Heart left ventricle (tissue), 13 donors: ENCODE results near the gene USP10.

Experiments used
- POLR2A ChIP-seq, 2 donors: fragments of 450-650 bp; IDR thresholded peaks; one replicate each; pipeline ENCODE4 v1.6.1; 2017; ENCODE audit warnings: antibody characterized with exemption in 2 of 2, mild to moderate bottlenecking in 2 of 2, moderate library complexity in 2 of 2
- TF ChIP-seq, protein P1 (sequence below), 12 donors: fragments of 200-600 bp; sonication (generic) in 4 of 12; IDR thresholded peaks; one replicate each; pipeline versions ENCODE4 v1.5.0 to v1.8.0; 2018 to 2022; ENCODE audit warnings: antibody characterized with exemption in 12 of 12, mild to moderate bottlenecking in 5 of 12
- donor health status: ischemic (EF 13 %, LVEDD 7.1; RV severe dilation, severe dysfunction).
- donor health status: DM: no; HTN: yes; CAD: no.
- donor health status: DM: no; HTN: no; CAD: no.
- donor health status: ischemic (EF 25% LVEDD 6.9; RV normal size, moderate dysfunction).
- donor health status: ischemic (EF 25% LVEDD 5.7; RV mildly dilated, moderate dysfunction).
- donor health status: ischemic (EF 35%, LVEDD 5.7; RV mildly dilated, moderate dysfunction).
- donor health status: nonischemic (EF 11% LVEDD 7.7; RV severe dilation, severe dysfunction).
- donor health status: DM: yes; HTN: yes; CAD: no.
- donor health status: PGD.
- donor health status: ischemic (EF 29% LVEDD 5.4; RV normal size, mild dysfunction).
- donor health status: nonischemic (EF 23%, LVEDD 6.1; RV moderate dilation, normal function).

GRCh38 chr16:84687715-84688114 lies 12.1 kb upstream of the USP10 start:
- TF ChIP-seq, protein P1, sequence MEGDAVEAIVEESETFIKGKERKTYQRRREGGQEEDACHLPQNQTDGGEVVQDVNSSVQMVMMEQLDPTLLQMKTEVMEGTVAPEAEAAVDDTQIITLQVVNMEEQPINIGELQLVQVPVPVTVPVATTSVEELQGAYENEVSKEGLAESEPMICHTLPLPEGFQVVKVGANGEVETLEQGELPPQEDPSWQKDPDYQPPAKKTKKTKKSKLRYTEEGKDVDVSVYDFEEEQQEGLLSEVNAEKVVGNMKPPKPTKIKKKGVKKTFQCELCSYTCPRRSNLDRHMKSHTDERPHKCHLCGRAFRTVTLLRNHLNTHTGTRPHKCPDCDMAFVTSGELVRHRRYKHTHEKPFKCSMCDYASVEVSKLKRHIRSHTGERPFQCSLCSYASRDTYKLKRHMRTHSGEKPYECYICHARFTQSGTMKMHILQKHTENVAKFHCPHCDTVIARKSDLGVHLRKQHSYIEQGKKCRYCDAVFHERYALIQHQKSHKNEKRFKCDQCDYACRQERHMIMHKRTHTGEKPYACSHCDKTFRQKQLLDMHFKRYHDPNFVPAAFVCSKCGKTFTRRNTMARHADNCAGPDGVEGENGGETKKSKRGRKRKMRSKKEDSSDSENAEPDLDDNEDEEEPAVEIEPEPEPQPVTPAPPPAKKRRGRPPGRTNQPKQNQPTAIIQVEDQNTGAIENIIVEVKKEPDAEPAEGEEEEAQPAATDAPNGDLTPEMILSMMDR (IDR thresholded peaks at IDR 0.05): no peak
- TF ChIP-seq POLR2A (IDR thresholded peaks at IDR 0.05): no peak
